Left lobe of liver (tissue), 2 donors: ENCODE measurements around the gene EXOC6B. TPM values are rescaled to one million over a fixed set of nuclear protein-coding genes. Genes with fewer than 3 reads are reported as not detected.
"Not testable (repeated sequence)": the region's sequence is repeated elsewhere in the genome, so short reads cannot be mapped to it uniquely, and the experiment has no call there.

ENCODE experiments used
- ATAC-seq: fragments of 200-7000 bp; cut with Tn5 transposase; one replicate; pipeline ENCODE4 v1.9.1; 2020; ENCODE audit warnings: mild to moderate bottlenecking, moderate library complexity
- DNase-seq: peaks from one replicate; pipeline ENCODE4 v3.0.0-alpha.2; 2020; ENCODE audit warnings: low spot score
- total RNA-seq: library from RNA; stranded (reverse); gene quantifications from one replicate; pipeline ENCODE4 v1.2.1, GENCODE V29; 2021
- donor health status: DM: no; HTN: no; CAD: no; lungs with moderate emphysema.
- donor health status: DM: no; HTN: yes; CAD: no.

Gene EXOC6B
- total RNA-seq, 1 donor from 2014 or later: 9.1 TPM

- ATAC-seq (no peak), DNase-seq (no peak)
These were observed 136.1 kb downstream of the EXOC6B start for GRCh38 chr2:72689579-72690195.

GRCh38 chr2:72685638-72686213, 140.1 kb downstream of the EXOC6B start:
- DNase-seq: no peak
- no peak for ATAC-seq

GRCh38 chr2:72682061-72682460, 143.8 kb downstream of the EXOC6B start:
- ATAC-seq (no peak), DNase-seq (no peak)

- no peak for DNase-seq
- no peak for ATAC-seq
These were observed 144.5 kb downstream of the EXOC6B start for GRCh38 chr2:72681016-72681995.

- ATAC-seq: no peak
- no peak for DNase-seq
These were observed 147.8 kb downstream of the EXOC6B start for GRCh38 chr2:72678024-72678423.

- DNase-seq: no peak
- no peak for ATAC-seq
These were observed 149.3 kb downstream of the EXOC6B start for GRCh38 chr2:72676341-72677025.

- DNase-seq: no peak
- ATAC-seq: no peak
These were observed 150.6 kb downstream of the EXOC6B start for GRCh38 chr2:72674982-72675915.

GRCh38 chr2:72673279-72673678, 152.6 kb downstream of the EXOC6B start:
- ATAC-seq (no peak), DNase-seq (no peak)

GRCh38 chr2:72669121-72669520, 156.7 kb downstream of the EXOC6B start:
- no peak for DNase-seq
- no peak for ATAC-seq

GRCh38 chr2:72668647-72669046, 157.2 kb downstream of the EXOC6B start:
- ATAC-seq: no peak
- DNase-seq: no peak

- no peak for DNase-seq
- no peak for ATAC-seq
These were observed 160.4 kb downstream of the EXOC6B start for GRCh38 chr2:72665448-72665847.

- no peak for ATAC-seq
- DNase-seq: no peak
These were observed 163.8 kb downstream of the EXOC6B start for GRCh38 chr2:72661985-72662384.

- DNase-seq (no peak), ATAC-seq (no peak)
These were observed 176.0 kb downstream of the EXOC6B start for GRCh38 chr2:72649810-72650209.

GRCh38 chr2:72641221-72641620, 184.6 kb downstream of the EXOC6B start:
- DNase-seq, ATAC-seq: not testable (repeated sequence)

- DNase-seq (no peak), ATAC-seq (no peak)
These were observed 187.1 kb downstream of the EXOC6B start for GRCh38 chr2:72638600-72639211.

- DNase-seq: no peak
- no peak for ATAC-seq
These were observed 189.6 kb downstream of the EXOC6B start for GRCh38 chr2:72636210-72636609.

GRCh38 chr2:72630767-72631166, 195.1 kb downstream of the EXOC6B start:
- DNase-seq (no peak), ATAC-seq (no peak)

GRCh38 chr2:72629062-72629461, 196.8 kb downstream of the EXOC6B start:
- DNase-seq (no peak), ATAC-seq (no peak)

GRCh38 chr2:72627083-72627482, 198.8 kb downstream of the EXOC6B start:
- DNase-seq: no peak
- ATAC-seq: no peak

- DNase-seq: no peak
- no peak for ATAC-seq
These were observed 200.5 kb downstream of the EXOC6B start for GRCh38 chr2:72625366-72625765.
